Keratinocyte (primary cell): ENCODE data around the gene EBF4.
"Not testable (repeated sequence)": the region's sequence is repeated elsewhere in the genome, so short reads cannot be mapped to it uniquely, and the experiment has no call there.

ENCODE experiments used
- CTCF ChIP-seq, 3 experiments: IDR thresholded peaks in 1 of 3; conservative IDR thresholded peaks in 1 of 3; optimal IDR thresholded peaks in 1 of 3; 2 replicates in 2 of 3; 3 replicates in 1 of 3; pipeline versions ENCODE3 to v1.5.1; 2011; ENCODE audit warnings: low read length in 3 of 3, mild to moderate bottlenecking in 3 of 3, moderate library complexity in 2 of 3, control low read depth in 1 of 3, inconsistent platforms in 1 of 3; ENCODE audit not compliant: insufficient read depth in 2 of 3; ENCODE audit errors: extremely low read depth in 1 of 3
- EZH2 ChIP-seq: IDR thresholded peaks from one replicate; pipeline ENCODE4 v1.6.1; 2012; ENCODE audit warnings: inconsistent platforms, mild to moderate bottlenecking, low read length, moderate library complexity

- not testable (repeated sequence) for TF ChIP-seq EZH2; CTCF (optimal IDR thresholded peaks at IDR 0.05 in 1 of 3, IDR thresholded peaks at IDR 0.05 in 1 of 3, conservative IDR thresholded peaks at IDR 0.05 in 1 of 3; ENCODE audit: extremely low read depth in 1 of 3, insufficient read depth in 2 of 3, low read length in 3 of 3)
Observed at GRCh38 chr20:2682040-2682439, 10.5 kb upstream of the EBF4 start.
